ENCODE data around the gene PCCA.
"Not testable (repeated sequence)": the region's sequence is repeated elsewhere in the genome, so short reads cannot be mapped to it uniquely, and the experiment has no call there.

Gene PCCA

DNA sequence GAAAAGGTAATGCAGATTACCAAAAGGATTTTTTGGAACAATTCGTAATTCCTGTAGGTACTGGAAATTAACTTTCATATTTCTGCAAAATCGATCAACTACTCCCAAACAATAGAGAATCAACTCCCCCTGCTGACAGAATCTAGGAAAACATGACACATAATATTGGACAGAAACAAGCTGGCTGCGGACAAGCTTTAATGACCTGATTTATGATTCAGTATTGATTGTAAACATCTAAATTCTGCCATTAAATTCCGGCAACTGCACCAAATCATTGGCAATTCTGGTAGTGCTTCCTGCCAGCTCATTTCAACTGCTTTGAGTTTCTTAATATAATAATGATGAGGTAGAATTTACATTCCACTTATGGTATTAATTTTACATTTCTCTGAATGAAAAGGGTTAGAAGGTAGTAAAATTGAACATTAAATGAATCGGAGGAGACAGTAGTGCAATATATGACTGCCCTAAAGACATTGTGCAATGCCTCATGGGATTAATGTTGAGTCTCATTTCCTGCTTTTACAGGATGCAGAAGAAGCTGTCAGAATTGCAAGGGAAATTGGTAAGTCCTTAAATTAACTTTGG is 146.5 kb downstream of the PCCA start:
- peak; percentile 47 for DNase-seq (ENCODE audit: low spot score)

- no peak for DNase-seq (ENCODE audit: low spot score)
These were observed 151.4 kb downstream of the PCCA start for GRCh38 chr13:100240109-100240779.

GRCh38 chr13:100244431-100244830 is 155.5 kb downstream of the PCCA start:
- DNase-seq (ENCODE audit: low spot score), result no peak

- no peak for DNase-seq (ENCODE audit: low spot score)
These were observed 156.2 kb downstream of the PCCA start for GRCh38 chr13:100245104-100245503.

- no peak for DNase-seq (ENCODE audit: low spot score)
These were observed 159.0 kb downstream of the PCCA start for GRCh38 chr13:100247937-100248336.

- DNase-seq (ENCODE audit: low spot score), result no peak
These were observed 165.1 kb downstream of the PCCA start for GRCh38 chr13:100254002-100254401.

GRCh38 chr13:100262404-100262803 is 173.5 kb downstream of the PCCA start:
- DNase-seq (ENCODE audit: low spot score), result no peak

DNA sequence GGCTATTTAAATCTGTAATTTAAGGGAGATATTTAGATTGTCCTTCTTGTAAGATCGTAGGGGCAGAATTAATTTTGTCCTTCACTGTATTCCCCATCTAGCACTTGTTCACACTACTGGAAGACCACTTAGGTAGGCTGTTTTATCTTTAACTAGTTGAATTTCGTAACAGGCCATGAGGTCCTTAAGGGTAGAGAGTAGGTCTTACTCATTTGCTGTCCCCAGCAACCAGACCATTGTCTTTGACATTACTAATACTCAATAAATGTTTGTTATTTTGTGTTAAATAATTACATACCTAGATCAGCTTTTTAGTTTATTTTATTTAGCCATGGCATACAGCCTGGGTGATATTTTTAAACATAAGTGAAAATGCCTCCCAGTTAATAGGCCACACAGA is 177.1 kb downstream of the PCCA start:
- DNase-seq (ENCODE audit: low spot score), result no peak

DNA sequence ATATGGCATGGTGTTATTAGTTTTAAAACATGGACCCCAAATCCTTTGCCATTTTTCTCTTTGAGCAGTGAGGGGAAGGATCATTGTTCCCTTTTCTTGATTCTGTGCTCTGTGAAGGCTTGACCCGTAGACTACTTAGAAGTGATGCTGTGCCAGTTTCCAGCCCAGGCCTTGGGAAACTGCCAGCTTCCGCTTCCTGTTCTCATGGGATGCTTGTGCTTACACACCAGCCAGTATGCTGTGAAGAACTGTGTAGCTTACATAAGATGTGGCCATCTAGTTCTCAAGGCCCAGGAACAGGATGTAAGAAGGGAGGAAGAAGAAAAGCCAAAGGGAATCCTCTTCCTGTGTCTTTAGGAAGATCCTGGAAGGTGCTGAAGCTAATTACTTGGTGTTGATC is 180.9 kb downstream of the PCCA start:
- DNase-seq (ENCODE audit: low spot score), result no peak

GRCh38 chr13:100273138-100273537 is 184.2 kb downstream of the PCCA start:
- no peak for DNase-seq (ENCODE audit: low spot score)

- DNase-seq (ENCODE audit: low spot score), result no peak
These were observed 184.7 kb downstream of the PCCA start for GRCh38 chr13:100273552-100273951.

GRCh38 chr13:100274942-100275506 is 186.1 kb downstream of the PCCA start:
- DNase-seq (ENCODE audit: low spot score), result no peak

GRCh38 chr13:100275746-100276145 is 186.9 kb downstream of the PCCA start:
- DNase-seq (ENCODE audit: low spot score), result no peak

DNA sequence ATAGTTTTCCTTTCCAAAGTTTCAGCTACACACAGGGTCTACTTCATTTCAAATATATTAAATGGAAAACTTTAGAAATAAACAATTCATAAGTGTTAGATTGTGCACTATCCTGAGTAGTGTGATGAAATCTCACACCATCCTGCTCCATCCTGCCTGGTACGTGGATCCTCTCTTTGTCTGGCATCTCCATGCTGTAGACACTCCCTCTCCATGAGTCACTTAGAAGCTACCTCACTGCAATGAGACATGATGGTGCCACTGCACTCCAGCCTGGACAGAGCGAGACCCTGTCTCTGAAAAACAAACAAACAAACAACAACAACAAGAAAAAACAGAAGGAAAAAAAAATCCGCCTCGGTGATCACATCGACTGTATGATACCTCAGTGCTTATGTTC is 191.8 kb downstream of the PCCA start:
- no peak for DNase-seq (ENCODE audit: low spot score)

GRCh38 chr13:100282306-100282705 is 193.4 kb downstream of the PCCA start:
- not testable (repeated sequence) for DNase-seq (ENCODE audit: low spot score)

DNA sequence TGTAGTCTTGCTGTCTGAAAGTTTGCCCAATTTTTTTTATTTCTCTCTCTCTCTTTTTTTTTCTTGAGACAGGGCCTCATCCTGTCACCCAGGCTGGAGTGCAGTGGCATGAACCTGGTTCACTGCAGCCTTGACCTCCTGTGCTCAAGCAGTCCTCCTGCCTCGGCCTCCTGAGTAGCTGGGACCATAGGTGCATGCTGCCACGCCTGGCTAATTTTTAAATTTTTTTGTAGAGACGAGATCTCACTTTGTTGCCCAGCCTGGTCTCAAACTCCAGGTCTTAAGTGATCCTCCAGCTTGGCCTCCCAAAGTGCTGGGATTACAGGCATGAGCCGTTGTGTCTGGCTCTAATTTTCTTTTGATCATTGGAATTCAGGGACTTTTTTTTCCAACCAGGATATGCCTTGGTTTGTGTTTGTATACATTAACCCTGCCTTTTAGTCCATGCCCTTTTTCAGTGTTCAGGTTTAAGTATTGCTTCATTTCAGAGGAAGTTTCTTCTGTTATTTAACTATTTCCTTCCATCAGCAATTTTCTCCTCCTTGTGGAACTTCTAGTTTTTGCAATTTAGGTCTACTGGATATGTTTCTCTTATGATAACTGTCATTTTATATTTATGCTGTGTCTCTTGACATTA is 201.4 kb downstream of the PCCA start:
- DNase-seq (ENCODE audit: low spot score), result no peak

DNA sequence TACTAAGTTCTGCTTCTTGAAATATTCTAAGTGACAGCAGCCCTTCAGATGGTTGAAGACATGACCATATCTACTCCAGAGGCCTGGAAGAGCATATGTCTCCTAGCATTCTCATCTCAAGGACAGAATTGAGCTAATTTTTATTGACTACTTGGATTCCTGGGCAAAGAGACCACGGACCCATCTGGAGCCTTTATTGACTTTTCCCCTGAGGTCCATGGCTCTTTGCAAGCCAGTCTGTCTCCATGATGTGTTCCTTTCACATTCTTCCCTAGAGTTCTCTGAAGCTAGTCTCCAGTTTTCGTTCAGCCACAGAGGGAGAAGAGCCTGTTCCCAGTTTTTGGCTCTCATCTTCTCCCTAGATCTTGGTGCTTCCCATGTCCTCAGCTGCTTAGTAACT is 202.7 kb downstream of the PCCA start:
- DNase-seq (ENCODE audit: low spot score), result no peak

GRCh38 chr13:100297413-100297812 is 208.5 kb downstream of the PCCA start:
- no peak for DNase-seq (ENCODE audit: low spot score)

- DNase-seq (ENCODE audit: low spot score), result no peak
These were observed 209.3 kb downstream of the PCCA start for GRCh38 chr13:100298116-100298681.

- DNase-seq (ENCODE audit: low spot score), result no peak
These were observed 209.8 kb downstream of the PCCA start for GRCh38 chr13:100298691-100299090.

GRCh38 chr13:100300243-100300642 is 211.3 kb downstream of the PCCA start:
- peak; percentile 43 for DNase-seq (ENCODE audit: low spot score)

DNA sequence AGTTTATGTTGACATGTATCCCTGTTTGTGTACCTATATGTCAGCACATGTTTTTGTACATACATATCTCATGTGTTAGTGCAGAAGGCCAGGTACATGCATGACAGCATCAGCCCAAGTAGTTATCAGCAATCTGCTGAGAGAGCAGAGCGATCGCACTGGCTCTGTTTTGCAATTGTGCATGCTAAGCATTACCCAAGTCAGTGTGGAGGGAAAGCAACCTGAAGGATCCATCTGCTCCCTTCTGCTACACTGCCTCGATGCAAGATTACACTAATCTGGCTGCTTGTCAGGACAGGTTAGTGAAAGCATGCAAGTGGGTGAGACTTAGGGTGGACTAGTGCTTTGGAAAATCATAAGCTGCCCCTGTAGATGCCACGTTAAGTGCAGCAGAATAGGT is 211.8 kb downstream of the PCCA start:
- peak; percentile 64 for DNase-seq (ENCODE audit: low spot score)
